ENCODE results near the gene KDM5A. TPM values are rescaled to one million over a fixed set of nuclear protein-coding genes. Genes with fewer than 3 reads are reported as not detected.

The KDM5A gene
- total RNA-seq, 1 donor from 2014 or later: 50.2 TPM

- peaks cover 12% of the 10 kb centered on the region for H3K27me3 ChIP-seq
- no peak overlapping the region for H3K9ac ChIP-seq
- no peaks in the 10 kb centered on the region for H4K20me1 ChIP-seq (ENCODE audit: low read depth)
- DNase-seq (ENCODE audit: low spot score): no peak
- Mint-ChIP-seq H3K36me3 (peaks cover 2% of the 10 kb centered on the region), H3K4me1 (no peaks in the 10 kb centered on the region), H3K9me3 (peaks cover 14% of the 10 kb centered on the region), H3K27ac (no peak overlapping the region), H3K4me3 (no peak overlapping the region), H3K27me3 (ENCODE audit: insufficient read depth, low read depth) (peaks cover 2% of the 10 kb centered on the region)
- H3K79me2 ChIP-seq (ENCODE audit: low read depth): no peaks in the 10 kb centered on the region
- TF ChIP-seq EZH2phosphoT487 (IDR thresholded peaks at IDR 0.05) (no peak), CTCF (IDR thresholded peaks at IDR 0.05) (no peak), EZH2 (IDR thresholded peaks at IDR 0.05) (no peak)
- peaks cover under 1% of the 10 kb centered on the region for H3K9me3 ChIP-seq (ENCODE audit: low read depth)
- H3K4me2 ChIP-seq: no peak overlapping the region
- no peaks in the 10 kb centered on the region for H3F3A ChIP-seq (ENCODE audit: low read depth)
- no peaks in the 10 kb centered on the region for H3K36me3 ChIP-seq
- H2AFZ ChIP-seq (replicated peaks): no peak overlapping the region
- H3K4me3 ChIP-seq: no peak overlapping the region
- no peaks in the 10 kb centered on the region for H3K4me1 ChIP-seq
- H3K27ac ChIP-seq: no peak overlapping the region
These were observed 147.9 kb downstream of the KDM5A start for GRCh38 chr12:241266-241665.

GRCh38 chr12:240566-240965 lies 148.6 kb downstream of the KDM5A start:
- TF ChIP-seq EZH2phosphoT487 (IDR thresholded peaks at IDR 0.05): no peak
- no peak for TF ChIP-seq EZH2 (IDR thresholded peaks at IDR 0.05)
- TF ChIP-seq CTCF (IDR thresholded peaks at IDR 0.05): no peak
- H2AFZ ChIP-seq (replicated peaks): no peak overlapping the region

GRCh38 chr12:238736-239398 lies 150.3 kb downstream of the KDM5A start:
- peaks cover 6% of the 10 kb centered on the region for H3K36me3 Mint-ChIP-seq
- no peak for TF ChIP-seq CTCF (IDR thresholded peaks at IDR 0.05)
- no peak for TF ChIP-seq EZH2phosphoT487 (IDR thresholded peaks at IDR 0.05)
- no peak for TF ChIP-seq EZH2 (IDR thresholded peaks at IDR 0.05)
- Histone ChIP-seq H3K27me3 (peaks cover 6% of the 10 kb centered on the region), H3K9ac (no peak overlapping the region), H3K4me3 (no peak overlapping the region), H3K4me1 (no peaks in the 10 kb centered on the region), H3K79me2 (ENCODE audit: low read depth) (no peaks in the 10 kb centered on the region), H3K4me2 (no peak overlapping the region), H3K36me3 (no peaks in the 10 kb centered on the region), H4K20me1 (ENCODE audit: low read depth) (no peaks in the 10 kb centered on the region), H2AFZ (replicated peaks) (no peak overlapping the region), H3K9me3 (ENCODE audit: low read depth) (no peaks in the 10 kb centered on the region), H3K27ac (no peak overlapping the region), H3F3A (ENCODE audit: low read depth) (no peaks in the 10 kb centered on the region)
- H3K27me3 Mint-ChIP-seq (ENCODE audit: insufficient read depth, low read depth): peaks cover 13% of the 10 kb centered on the region
- no peak overlapping the region for H3K4me3 Mint-ChIP-seq
- no peaks in the 10 kb centered on the region for H3K4me1 Mint-ChIP-seq
- H3K27ac Mint-ChIP-seq: no peak overlapping the region
- DNase-seq (ENCODE audit: low spot score): no peak
- peaks cover 27% of the 10 kb centered on the region for H3K9me3 Mint-ChIP-seq

More at GRCh38 chr12:240566-240965, 148.6 kb downstream of the KDM5A start:
- no peak for DNase-seq (ENCODE audit: low spot score)
- no peaks in the 10 kb centered on the region for H3K4me1 ChIP-seq
- peaks cover 10% of the 10 kb centered on the region for H3K27me3 ChIP-seq
- H3K27ac ChIP-seq: no peak overlapping the region
- no peak overlapping the region for H3K4me3 Mint-ChIP-seq
- no peaks in the 10 kb centered on the region for H3K79me2 ChIP-seq (ENCODE audit: low read depth)
- no peaks in the 10 kb centered on the region for H3K36me3 ChIP-seq
- H3K4me2 ChIP-seq: no peak overlapping the region
- H3K9me3 ChIP-seq (ENCODE audit: low read depth): no peaks in the 10 kb centered on the region
- H3K27me3 Mint-ChIP-seq (ENCODE audit: insufficient read depth, low read depth): peaks cover 7% of the 10 kb centered on the region
- no peak overlapping the region for H3K4me3 ChIP-seq
- no peaks in the 10 kb centered on the region for H4K20me1 ChIP-seq (ENCODE audit: low read depth)
- peaks cover 21% of the 10 kb centered on the region for H3K9me3 Mint-ChIP-seq
- no peaks in the 10 kb centered on the region for H3F3A ChIP-seq (ENCODE audit: low read depth)
- H3K27ac Mint-ChIP-seq: no peak overlapping the region
- no peaks in the 10 kb centered on the region for H3K4me1 Mint-ChIP-seq
- no peak overlapping the region for H3K9ac ChIP-seq
- H3K36me3 Mint-ChIP-seq: peaks cover 6% of the 10 kb centered on the region
